GM12864 (cell line): Measurements from ENCODE around the gene WDR43.

ENCODE experiments used
- DNase-seq: peaks from one replicate; pipeline ENCODE4 v3.0.0-alpha.2; 2011; ENCODE audit warnings: low read depth
- H3K4me3 ChIP-seq: 2 replicates; pipeline ENCODE4 v1.5.1; 2011; ENCODE audit warnings: mild to moderate bottlenecking, low read depth, low read length, control low read depth
- TF ChIP-seq, protein P1 (sequence below): IDR thresholded peaks from 2 replicates; pipeline ENCODE4 v1.5.1; 2011; ENCODE audit warnings: low read depth, mild to moderate bottlenecking, moderate library complexity, low read length, control low read depth, inconsistent platforms; ENCODE audit errors: missing control alignments

Gene WDR43

DNA sequence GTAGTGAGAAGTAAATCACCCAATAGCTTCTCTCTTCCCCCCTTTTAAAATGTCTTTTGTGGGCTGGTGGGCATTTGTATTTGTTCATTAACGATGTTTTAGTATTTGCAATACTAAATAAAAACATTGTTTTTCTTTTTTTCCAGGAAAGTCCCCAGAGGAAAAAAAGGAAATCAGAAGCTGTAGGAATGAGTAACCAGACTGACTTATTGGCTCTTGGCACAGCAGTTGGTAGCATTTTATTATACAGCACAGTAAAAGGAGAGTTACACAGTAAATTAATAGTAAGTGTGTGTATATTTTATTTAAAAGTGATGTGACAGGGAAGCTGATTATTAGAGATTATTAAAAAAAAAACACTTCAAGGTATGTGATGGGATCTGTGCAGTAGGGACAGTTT, 7.4 kb downstream of the WDR43 start:
- DNase-seq, result no peak
- H3K4me3 ChIP-seq, result no peak overlapping the region
- TF ChIP-seq, protein P1, sequence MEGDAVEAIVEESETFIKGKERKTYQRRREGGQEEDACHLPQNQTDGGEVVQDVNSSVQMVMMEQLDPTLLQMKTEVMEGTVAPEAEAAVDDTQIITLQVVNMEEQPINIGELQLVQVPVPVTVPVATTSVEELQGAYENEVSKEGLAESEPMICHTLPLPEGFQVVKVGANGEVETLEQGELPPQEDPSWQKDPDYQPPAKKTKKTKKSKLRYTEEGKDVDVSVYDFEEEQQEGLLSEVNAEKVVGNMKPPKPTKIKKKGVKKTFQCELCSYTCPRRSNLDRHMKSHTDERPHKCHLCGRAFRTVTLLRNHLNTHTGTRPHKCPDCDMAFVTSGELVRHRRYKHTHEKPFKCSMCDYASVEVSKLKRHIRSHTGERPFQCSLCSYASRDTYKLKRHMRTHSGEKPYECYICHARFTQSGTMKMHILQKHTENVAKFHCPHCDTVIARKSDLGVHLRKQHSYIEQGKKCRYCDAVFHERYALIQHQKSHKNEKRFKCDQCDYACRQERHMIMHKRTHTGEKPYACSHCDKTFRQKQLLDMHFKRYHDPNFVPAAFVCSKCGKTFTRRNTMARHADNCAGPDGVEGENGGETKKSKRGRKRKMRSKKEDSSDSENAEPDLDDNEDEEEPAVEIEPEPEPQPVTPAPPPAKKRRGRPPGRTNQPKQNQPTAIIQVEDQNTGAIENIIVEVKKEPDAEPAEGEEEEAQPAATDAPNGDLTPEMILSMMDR, result no peak

DNA sequence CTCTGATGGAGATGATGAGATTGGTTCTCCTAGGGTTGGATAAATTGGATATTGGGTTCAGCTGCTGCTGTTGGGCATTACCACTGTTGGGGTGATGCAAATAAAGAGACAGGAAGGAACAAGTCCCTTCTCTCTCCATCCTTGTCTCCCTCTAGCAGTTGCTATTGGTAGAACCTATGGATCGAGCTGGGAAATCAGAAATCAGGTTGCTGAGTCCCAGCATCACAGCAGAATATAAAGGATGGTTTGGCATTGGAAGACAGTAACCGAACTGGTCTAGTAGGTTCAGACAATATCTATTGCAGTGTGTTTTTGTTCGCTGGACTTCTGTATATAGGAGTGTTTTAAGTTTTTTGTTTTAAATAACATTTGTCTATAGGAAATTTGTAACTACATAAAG, 8.1 kb downstream of the WDR43 start:
- TF ChIP-seq, protein P1, result no peak
- no peak for DNase-seq
- no peak overlapping the region for H3K4me3 ChIP-seq

DNA sequence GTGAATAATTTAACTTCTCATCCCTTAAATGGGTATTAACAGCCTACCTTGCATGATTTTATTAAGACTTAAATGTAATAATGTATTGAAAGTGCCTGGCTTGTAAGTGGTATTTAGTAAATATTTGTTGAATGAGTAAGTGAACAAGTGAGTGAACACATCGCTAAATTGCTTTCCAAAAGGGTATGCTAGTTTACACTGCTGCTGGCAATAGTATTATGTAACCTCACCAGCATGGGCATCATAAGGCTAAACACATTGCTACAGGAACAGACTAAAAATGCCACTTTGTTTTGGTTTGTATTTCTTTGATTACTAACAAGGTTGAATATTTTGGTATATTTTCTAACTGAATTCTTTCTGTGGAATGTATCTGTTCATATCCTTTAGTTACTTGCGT, 9.8 kb downstream of the WDR43 start:
- no peak overlapping the region for H3K4me3 ChIP-seq
- no peak for DNase-seq
- TF ChIP-seq, protein P1, result no peak

DNA sequence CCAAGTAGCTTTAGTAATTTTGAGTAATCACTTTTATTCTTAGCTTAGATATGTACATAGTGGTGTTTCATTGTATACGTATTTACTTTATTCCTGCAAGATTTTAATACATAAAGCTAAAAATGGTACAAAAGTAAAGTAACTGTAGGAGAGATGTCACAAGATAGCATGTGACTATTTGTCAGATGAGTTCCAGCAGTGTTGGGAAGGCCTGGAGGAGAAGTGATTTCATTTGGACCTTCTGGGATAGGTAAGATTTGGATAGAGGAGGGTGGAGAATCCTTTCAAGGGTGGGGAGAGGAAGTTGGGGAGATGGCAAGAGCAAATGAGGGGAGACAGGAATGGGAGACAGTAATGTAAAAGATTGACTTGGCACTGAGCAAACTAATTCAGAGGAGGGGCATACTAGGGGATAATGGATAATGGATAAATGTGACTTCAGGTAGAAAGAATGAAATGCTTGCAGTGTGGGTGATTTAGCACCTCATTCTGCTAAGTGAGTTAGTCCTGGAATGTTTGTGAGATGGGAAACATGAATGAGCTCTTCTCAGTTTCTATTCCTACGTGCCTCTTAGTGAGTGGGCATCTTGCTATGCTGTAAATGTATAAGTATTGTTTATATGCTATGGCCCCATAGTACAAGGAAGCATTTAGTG, 10.5 kb downstream of the WDR43 start:
- TF ChIP-seq, protein P1, result no peak
- H3K4me3 ChIP-seq, result no peak overlapping the region
- DNase-seq, result no peak

DNA sequence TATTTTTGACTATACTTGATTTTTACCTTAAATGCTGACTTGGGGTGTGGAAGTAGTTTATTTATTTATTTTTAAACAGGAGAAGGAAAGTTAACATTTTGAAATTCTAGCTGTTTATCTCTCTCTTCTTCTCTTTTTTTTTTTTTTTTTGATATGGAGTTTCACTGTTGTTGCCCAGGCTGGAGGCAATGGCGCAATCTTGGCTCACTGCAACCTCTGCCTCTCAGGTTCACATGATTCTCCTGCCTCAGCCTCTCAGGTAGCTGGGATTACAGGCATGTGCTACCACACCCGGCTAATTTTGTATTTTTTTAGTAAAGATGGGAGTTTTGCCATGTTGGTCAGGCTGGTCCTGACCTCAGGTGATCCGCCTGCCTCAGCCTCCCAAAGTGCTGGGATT, 11.1 kb downstream of the WDR43 start:
- TF ChIP-seq, protein P1, result no peak
- no peak for DNase-seq

DNA sequence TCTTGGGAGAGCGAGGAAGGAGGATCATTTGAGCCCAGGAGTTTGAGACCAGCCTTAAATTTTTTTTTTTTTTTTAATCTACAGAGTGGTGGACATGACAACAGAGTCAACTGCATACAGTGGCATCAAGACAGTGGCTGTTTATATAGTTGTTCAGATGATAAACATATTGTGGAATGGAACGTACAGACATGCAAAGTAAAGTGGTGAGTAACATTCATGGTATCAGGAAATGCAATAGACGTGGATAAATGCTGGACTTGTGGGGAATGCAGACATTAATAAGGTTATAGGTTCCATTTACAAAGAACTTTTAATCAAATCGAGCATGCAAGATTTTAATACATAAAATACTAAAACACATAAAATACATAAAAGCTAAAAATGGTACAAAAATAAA, 11.9 kb downstream of the WDR43 start:
- DNase-seq, result no peak
- TF ChIP-seq, protein P1, result no peak
- H3K4me3 ChIP-seq, result no peak overlapping the region

More for the DNA sequence above, 11.1 kb downstream of the WDR43 start:
- no peak overlapping the region for H3K4me3 ChIP-seq

DNA sequence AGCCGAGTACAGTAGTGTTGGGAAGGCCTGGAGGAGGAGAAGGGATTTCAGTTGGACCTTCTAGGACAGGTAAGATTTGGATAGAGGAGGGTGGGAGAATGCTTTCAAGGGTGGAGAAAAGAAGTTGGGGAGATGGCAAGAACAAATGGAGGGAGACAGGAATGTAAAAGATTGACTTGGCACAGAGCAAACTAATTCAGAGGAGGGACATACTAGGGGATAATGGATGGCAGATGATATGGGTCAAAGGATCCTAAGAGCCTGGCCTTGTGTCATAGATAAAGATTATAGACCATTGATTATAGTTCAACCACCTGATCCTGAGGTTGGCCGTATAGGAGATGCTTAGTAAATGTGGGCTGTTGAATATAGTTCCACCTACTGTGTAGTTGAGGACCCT, 12.4 kb downstream of the WDR43 start:
- no peak for DNase-seq
- TF ChIP-seq, protein P1, result no peak
- H3K4me3 ChIP-seq, result no peak overlapping the region
